ENCODE results near the gene GNL1. TPM values are rescaled to one million over a fixed set of nuclear protein-coding genes. Genes with fewer than 3 reads are reported as not detected.

The GNL1 gene
- total and polyA plus RNA-seq, 2 of the 8 experiments (the other 6 are each of a cell fraction or from before 2014, with no cell fraction given): 42.4 to 67.8 TPM

DNA sequence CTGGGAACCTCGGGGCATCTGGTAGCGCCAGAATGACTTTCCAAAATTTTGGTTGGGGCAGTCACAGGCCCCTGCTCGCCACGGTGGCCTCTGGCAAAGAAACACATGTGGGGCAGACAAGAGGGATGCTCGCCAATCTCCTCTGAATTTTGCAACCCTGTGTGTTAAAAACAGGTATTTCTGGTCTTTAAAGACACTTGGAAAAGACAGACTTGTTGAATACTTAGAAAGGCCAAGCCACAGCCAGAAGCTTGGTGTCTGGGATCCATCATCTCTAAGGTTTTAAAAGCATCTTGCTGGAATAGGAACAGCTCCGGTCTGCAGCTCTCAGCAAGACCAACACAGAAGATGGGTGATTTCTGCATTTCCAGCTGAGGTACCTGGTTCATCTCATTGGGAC is 35.8 kb downstream of the GNL1 start:
- no peaks in the 10 kb centered on the region for H3K27me3 ChIP-seq (replicated peaks in 1 of 4; ENCODE audit: control insufficient read depth in 3 of 4, extremely low read depth in 1 of 4, insufficient read depth in 3 of 4, low read length in 3 of 4)
- no peak overlapping the region for H2AK5ac ChIP-seq (ENCODE audit: low read depth, low read length)
- H4K91ac ChIP-seq (replicated peaks; ENCODE audit: insufficient read length, low read length): no peak overlapping the region
- no peak overlapping the region for H3K27ac ChIP-seq (ENCODE audit: low read depth, low read length)
- H3K4ac ChIP-seq (replicated peaks; ENCODE audit: insufficient read length, low read depth, low read length): no peak overlapping the region
- H2AFZ ChIP-seq (ENCODE audit: low read length): no peak overlapping the region
- H3K4me3 ChIP-seq (ENCODE audit: extremely low read depth in 1 of 4, insufficient read depth in 2 of 4, low read depth in 3 of 4, low read length in 4 of 4): no peak overlapping the region
- H4K8ac ChIP-seq (ENCODE audit: extremely low read depth, insufficient read depth, low read length): no peak overlapping the region
- ChIA-PET POLR2A (ENCODE audit: partially characterized antibody) (no interaction called here), CTCF (ENCODE audit: partially characterized antibody) (interaction anchor here (2.1 to 2.6 kb wide), 2 partner anchors 12 to 26 kb away, joined by 6 to 12 read pairs; no protein-coding TSS in a partner anchor)
- H3K56ac ChIP-seq (replicated peaks; ENCODE audit: insufficient read length, low read depth, low read length): no peak overlapping the region
- H3K9ac ChIP-seq (replicated peaks in 1 of 4; ENCODE audit: extremely low read depth in 1 of 4, low read depth in 3 of 4, low read length in 3 of 4): no peak overlapping the region
- H2BK12ac ChIP-seq (ENCODE audit: low read depth, low read length): no peak overlapping the region
- no peaks in the 10 kb centered on the region for H3K36me3 ChIP-seq (ENCODE audit: control insufficient read depth in 2 of 4, insufficient read depth in 4 of 4, low read length in 3 of 4)
- no peak overlapping the region for H3K23ac ChIP-seq (ENCODE audit: insufficient read length)
- no peaks in the 10 kb centered on the region for H3K23me2 ChIP-seq (ENCODE audit: low read depth, low read length)
- no peak overlapping the region for H2BK5ac ChIP-seq (ENCODE audit: low read depth, low read length)
- H3K4me2 ChIP-seq (ENCODE audit: insufficient read depth in 1 of 2, low read depth in 2 of 2, low read length in 2 of 2): no peak overlapping the region
- no peak overlapping the region for H3K18ac ChIP-seq (ENCODE audit: extremely low read depth, low read length)
- H3K79me1 ChIP-seq (ENCODE audit: low read depth, low read length): no peaks in the 10 kb centered on the region
- H4K20me1 ChIP-seq (replicated peaks in 1 of 2; ENCODE audit: control insufficient read depth in 1 of 2, insufficient read depth in 2 of 2, low read length in 2 of 2): no peaks in the 10 kb centered on the region
- no peak overlapping the region for H2BK120ac ChIP-seq (replicated peaks; ENCODE audit: low read depth, low read length)
- no peaks in the 10 kb centered on the region for H3K79me2 ChIP-seq (ENCODE audit: control insufficient read depth in 1 of 2, insufficient read depth in 2 of 2, low read length in 2 of 2)
- no peak overlapping the region for H4K5ac ChIP-seq (ENCODE audit: insufficient read length, low read depth, low read length)
- TF ChIP-seq KDM1A (IDR thresholded peaks at IDR 0.05; ENCODE audit: borderline replicate concordance, low read length) (no peak), CBX8 (IDR thresholded peaks at IDR 0.05; ENCODE audit: borderline replicate concordance, low read depth, low read length) (no peak), SP4 (IDR thresholded peaks at IDR 0.05; ENCODE audit: low read length) (no peak), BCL11A (IDR thresholded peaks at IDR 0.05; ENCODE audit: low read depth in 2 of 2, low read length in 2 of 2) (no peak), RAD21 (IDR thresholded peaks at IDR 0.05 in 1 of 2, conservative IDR thresholded peaks at IDR 0.05 in 1 of 2; ENCODE audit: low read depth in 2 of 2, low read length in 2 of 2) (no peak), PHF8 (conservative IDR thresholded peaks at IDR 0.05; ENCODE audit: low read depth, low read length) (no peak), RBBP5 (IDR thresholded peaks at IDR 0.05; ENCODE audit: borderline replicate concordance, low read depth, low read length) (no peak), SIN3A (conservative IDR thresholded peaks at IDR 0.05 in 1 of 2, IDR thresholded peaks at IDR 0.05 in 1 of 2; ENCODE audit: low read depth in 1 of 2, low read length in 2 of 2) (no peak)
- H3K14ac ChIP-seq (ENCODE audit: insufficient read length): no peak overlapping the region
- WGBS, 2 experiments (ENCODE audit: extremely low coverage in 1 of 2, insufficient coverage in 1 of 2, insufficient read length in 1 of 2, insufficient replicate concordance in 2 of 2, low coverage in 1 of 2, low lambda C conversion rate in 2 of 2, missing lambda C conversion rate in 1 of 2): 88% methylated on average over 5 of the region's 6 CpGs; no CpG with 5 or more reads in 1 of the 2 experiments
- H2BK15ac ChIP-seq (ENCODE audit: low read length): no peak overlapping the region
- no peak for DNase-seq (ENCODE audit: low read depth in 1 of 2, low spot score in 2 of 2)
- no peaks in the 10 kb centered on the region; a peak in 1 of 4 replicates for H3K9me3 ChIP-seq (ENCODE audit: insufficient read depth in 2 of 2, low read depth in 1 of 2, low read length in 1 of 2)
- no peak for FAIRE-seq
- H2BK20ac ChIP-seq (ENCODE audit: low read length): no peak overlapping the region
- no peaks in the 10 kb centered on the region for H3K4me1 ChIP-seq (replicated peaks in 1 of 4; ENCODE audit: control insufficient read depth in 3 of 4, insufficient read depth in 4 of 4, low read length in 3 of 4)

Measured in H1 (cell line).